CD4-positive, alpha-beta T cell treated with Interleukin-4 for 1 hour (primary cell): ENCODE measurements around the gene RABGGTA.
A peak's percentile ranks its signal among the peaks of the same experiment; 100 is the strongest.

Experiments
- DNase-seq, 2 donors: peaks; one replicate each; pipeline ENCODE4 v3.0.0-alpha.2; 2020 to 2022

RABGGTA gene, protein sequence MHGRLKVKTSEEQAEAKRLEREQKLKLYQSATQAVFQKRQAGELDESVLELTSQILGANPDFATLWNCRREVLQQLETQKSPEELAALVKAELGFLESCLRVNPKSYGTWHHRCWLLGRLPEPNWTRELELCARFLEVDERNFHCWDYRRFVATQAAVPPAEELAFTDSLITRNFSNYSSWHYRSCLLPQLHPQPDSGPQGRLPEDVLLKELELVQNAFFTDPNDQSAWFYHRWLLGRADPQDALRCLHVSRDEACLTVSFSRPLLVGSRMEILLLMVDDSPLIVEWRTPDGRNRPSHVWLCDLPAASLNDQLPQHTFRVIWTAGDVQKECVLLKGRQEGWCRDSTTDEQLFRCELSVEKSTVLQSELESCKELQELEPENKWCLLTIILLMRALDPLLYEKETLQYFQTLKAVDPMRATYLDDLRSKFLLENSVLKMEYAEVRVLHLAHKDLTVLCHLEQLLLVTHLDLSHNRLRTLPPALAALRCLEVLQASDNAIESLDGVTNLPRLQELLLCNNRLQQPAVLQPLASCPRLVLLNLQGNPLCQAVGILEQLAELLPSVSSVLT

DNA sequence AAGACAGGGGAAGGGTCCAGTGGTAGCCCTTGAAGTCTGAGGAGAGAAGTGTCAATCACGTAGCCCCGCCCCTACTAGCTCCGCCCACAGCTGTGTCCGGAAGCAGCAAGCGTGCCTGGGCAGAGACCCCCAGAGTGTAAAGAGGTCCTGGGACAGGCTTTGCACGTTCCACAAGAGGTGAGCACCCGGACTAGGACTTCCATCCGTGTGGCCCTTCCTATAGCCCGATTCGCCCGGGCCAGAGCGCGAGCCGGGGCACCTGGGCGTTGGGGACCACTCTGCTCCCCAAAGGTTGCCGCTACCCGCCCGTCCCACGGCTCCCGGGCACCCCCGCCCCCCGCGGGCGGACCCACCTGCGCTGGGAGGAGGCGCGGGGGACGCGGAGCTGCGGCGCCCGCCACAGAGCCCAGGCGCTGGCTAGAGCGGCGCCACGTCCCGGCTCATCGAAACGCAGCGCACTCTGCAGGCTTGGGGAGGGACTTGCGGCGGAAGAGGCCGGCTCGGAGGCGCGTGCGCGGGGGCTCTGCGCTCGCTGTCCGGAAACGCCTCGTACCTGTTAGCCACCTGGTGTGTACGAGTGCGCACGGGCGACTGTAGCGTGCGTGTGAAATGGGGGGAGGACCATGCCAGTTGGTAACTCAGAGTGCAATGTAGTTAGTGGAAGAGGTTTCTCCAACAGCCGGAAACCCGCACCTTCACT lies at the start of gene RABGGTA:
Gene RABGGTA (minus strand): TSS at position 464 of the 700 bp plus-strand sequence. CDS start 482 bp downstream, outside the sequence.
- DNase-seq, result peak; percentile 95 to 96

DNA sequence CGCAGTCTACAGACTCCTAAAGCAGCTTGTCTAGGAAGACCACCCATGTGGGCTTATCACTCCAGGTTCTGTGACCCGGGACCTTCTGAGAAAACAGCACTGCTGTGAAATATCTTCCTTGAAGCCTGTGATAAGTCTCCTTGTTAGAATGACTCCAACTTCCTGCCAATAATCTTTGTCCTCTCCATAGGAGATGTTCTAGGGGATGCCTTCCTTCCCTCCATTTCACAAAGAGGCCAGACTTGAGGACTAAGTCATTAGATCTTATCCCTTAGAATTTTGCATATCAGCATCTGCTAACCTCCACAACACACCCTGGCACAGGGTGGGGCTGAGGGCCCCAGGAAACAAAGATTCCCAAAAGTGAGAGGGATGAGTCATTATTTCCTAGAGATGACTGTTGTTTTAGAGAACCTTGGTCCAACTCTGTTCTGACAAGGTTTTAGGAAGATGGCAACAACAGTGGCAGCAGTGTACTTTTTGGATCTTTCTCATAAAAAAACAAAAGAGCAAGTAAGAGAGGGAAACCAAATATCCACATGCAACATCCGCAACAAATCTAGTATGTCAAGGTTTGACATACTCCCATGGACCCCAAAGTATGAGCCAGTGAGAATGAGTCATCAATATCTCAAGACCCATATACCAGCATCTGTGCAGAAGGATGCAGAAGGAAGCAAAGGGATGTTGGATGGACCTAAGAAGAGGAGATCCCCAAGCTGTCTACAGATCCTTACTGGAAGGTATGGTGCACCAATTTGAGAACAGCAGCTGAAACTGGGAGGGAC lies 45.9 kb upstream of the RABGGTA start:
- no peak for DNase-seq

DNA sequence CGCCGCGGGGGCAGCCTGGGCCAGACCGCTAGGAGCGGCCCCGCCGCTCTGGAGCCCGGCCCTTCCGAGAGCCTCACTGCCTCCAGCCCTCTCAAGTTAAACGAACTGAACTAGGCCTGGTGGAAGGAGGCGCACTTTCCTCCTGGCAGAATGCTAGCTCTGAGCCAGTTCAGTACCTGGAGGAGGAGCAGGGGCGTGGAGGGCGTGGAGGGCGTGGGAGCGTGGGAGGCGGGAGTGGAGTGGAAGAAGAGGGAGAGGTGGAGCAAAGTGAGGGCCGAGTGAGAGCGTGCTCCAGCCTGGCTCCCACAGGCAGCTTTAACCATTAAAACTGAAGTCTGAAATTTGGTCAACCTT lies 45.2 kb upstream of the RABGGTA start:
- no peak for DNase-seq

DNA sequence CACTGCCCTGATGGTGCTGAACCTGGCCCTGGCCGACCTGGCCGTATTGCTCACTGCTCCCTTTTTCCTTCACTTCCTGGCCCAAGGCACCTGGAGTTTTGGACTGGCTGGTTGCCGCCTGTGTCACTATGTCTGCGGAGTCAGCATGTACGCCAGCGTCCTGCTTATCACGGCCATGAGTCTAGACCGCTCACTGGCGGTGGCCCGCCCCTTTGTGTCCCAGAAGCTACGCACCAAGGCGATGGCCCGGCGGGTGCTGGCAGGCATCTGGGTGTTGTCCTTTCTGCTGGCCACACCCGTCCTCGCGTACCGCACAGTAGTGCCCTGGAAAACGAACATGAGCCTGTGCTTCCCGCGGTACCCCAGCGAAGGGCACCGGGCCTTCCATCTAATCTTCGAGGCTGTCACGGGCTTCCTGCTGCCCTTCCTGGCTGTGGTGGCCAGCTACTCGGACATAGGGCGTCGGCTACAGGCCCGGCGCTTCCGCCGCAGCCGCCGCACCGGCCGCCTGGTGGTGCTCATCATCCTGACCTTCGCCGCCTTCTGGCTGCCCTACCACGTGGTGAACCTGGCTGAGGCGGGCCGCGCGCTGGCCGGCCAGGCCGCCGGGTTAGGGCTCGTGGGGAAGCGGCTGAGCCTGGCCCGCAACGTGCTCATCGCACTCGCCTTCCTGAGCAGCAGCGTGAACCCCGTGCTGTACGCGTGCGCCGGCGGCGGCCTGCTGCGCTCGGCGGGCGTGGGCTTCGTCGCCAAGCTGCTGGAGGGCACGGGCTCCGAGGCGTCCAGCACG lies 44.6 kb upstream of the RABGGTA start:
- no peak for DNase-seq

DNA sequence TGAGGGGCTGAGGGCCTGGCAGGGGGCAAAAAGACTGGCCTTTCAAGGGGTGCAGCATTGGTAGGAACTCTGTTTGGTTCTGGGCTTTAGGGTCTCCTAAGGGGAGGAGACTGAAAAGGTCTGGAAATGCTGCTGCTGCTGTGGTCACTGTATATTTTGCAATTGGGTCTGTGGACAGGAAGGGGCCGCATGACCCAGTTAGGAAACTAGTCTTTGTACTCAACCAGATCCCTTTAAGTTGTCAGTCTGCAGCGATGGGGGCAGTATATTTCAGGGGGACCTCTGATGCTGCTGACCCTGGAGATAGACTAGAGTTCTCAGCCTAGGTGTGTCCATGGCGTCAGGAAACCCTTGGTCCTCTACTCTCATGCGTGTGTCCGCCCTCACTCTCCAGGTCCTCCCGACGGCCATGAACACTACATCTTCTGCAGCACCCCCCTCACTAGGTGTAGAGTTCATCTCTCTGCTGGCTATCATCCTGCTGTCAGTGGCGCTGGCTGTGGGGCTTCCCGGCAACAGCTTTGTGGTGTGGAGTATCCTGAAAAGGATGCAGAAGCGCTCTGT lies 43.9 kb upstream of the RABGGTA start:
- no peak for DNase-seq

DNA sequence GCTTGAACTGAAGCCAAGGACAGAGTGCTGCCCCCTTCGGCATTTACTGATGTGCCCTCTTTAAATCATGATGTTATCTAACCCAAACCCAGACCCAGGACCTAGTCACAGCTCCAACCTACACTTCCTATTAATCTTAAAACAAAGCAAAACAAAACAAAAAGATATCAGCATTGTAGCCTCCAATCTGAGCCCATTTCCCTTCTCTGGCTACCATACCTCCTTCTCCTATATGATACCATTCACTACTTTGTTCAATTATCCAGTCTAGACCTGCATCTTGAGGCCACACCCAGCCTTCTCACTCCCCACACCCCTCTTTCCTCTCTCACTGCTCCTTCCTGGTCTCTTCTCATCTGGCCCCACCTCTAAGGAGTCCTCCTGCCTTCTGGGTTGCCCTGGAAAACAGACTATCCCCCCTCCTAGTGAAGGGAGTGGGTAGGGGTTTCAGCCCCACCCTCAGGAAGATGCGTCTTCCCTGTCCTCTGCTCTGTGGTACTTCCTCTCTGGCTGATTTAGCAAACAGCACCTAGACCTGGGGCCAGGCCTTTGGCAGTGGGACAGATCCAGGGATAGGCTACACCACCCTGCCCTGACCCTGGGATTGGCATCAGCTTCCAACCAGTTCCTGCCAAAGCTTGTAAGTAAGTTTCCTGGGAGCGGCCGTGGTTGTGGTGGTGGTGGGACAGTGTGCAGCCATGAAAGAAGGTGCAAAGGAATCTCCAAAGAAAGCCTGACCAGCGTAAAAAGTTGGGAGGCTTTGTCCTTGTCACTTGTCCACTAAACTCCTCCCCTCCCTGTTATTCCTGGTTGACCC lies 43.2 kb upstream of the RABGGTA start:
- no peak for DNase-seq

DNA sequence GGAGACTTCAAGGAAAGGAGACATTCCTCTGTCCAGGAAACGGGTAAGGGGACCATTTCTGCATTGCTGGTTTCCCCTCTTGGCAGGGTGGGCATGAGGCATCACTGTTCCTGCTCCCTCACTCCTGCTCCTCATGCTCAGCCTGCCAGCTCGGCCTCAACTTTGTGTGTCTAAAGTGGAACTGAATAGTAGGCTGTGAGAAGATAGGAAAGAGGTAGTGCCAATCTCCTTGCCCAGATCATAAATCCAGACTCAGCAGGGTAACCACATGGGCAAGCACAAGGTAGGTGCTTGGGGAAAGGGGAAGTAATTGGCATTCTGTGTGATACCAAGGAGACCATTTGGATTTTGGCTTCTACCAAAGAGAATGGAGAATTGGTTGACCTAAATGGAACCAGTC lies 42.5 kb upstream of the RABGGTA start:
- no peak for DNase-seq

DNA sequence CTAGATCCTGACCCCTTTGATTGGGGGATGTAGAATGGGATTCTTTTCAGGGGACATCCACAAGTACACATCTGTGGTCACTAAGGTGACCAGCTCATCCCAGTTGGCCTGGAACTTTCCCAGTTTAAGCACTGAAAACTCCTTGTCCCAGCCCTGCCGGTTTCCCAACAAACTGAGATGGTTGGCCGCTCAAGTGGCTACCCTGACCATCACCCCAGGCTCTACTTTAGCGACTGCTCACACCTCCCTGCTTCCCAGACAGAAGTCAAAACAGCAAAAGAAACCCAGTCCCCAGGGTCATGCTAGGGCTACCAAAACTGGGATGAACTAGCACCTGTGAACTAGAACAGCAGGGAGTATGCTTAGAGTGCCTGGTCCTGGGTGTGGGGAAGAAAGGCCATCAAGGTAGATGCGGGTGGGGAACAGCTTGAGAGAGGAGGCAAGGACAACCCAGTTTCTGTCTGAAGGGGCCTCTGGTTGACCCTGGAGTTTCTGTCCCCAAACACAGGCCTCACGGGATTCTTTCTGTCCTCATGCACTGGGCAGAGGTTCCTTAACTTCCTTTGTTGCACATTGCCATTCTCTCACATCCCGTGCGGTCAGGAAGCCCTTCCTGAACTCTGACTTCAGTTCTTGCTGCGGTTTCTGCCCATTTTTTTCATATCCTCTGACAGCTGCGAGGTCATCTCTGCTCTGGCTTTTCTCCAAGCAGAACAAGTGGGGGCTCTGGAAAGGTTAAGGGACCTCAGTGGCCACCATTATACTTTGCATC lies 41.5 kb upstream of the RABGGTA start:
- DNase-seq, result peak; percentile 57 to 65

DNA sequence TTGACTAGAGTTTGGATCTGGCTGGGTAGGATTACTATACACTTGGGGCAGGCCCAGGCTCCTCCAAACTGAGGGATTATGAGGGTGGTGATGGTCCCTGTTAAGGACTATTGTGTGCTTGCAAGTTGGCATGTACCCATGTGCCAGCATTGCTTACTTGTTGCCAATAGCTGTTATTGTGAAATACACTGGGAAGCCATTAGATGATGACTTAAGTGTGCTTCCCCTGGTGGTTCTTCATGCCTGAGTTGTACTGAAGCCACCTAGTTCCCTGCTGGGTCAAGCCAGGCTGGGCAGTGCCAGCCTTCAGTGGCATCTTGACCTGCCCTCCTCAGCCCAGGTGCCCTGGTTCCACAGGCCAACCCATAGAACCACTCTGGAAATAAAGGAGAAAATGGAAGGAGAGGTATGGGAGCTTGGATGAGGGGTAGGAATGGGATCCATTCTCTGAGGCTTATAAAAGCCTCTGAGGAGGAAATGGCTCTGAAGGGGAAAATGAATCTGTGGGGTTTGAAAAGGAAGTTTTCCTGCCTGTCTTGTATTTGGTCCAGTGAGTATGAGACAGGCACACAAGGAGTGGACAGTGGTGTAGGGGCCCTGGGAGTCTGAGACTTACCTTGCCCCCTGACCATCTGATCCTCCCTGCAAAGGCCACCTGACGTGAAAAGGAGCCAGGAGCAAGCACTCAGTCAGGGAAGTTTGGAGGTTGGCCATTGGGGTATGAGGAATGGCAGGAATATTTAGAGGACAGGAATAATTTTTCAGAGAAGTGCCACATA lies 40.6 kb upstream of the RABGGTA start:
- peak in 1 of 2 donors; percentile 38 for DNase-seq

DNA sequence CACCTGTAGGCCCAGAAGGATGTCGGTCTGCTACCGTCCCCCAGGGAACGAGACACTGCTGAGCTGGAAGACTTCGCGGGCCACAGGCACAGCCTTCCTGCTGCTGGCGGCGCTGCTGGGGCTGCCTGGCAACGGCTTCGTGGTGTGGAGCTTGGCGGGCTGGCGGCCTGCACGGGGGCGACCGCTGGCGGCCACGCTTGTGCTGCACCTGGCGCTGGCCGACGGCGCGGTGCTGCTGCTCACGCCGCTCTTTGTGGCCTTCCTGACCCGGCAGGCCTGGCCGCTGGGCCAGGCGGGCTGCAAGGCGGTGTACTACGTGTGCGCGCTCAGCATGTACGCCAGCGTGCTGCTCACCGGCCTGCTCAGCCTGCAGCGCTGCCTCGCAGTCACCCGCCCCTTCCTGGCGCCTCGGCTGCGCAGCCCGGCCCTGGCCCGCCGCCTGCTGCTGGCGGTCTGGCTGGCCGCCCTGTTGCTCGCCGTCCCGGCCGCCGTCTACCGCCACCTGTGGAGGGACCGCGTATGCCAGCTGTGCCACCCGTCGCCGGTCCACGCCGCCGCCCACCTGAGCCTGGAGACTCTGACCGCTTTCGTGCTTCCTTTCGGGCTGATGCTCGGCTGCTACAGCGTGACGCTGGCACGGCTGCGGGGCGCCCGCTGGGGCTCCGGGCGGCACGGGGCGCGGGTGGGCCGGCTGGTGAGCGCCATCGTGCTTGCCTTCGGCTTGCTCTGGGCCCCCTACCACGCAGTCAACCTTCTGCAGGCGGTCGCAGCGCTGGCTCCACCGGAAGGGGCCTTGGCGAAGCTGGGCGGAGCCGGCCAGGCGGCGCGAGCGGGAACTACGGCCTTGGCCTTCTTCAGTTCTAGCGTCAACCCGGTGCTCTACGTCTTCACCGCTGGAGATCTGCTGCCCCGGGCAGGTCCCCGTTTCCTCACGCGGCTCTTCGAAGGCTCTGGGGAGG lies 39.5 kb upstream of the RABGGTA start, which contains the start of gene LTB4R:
Gene LTB4R (plus strand): TSS at position 857 of the 959 bp plus-strand sequence. CDS start 4,150 bp downstream, outside the sequence.
- DNase-seq, result peak; percentile 76 to 78

DNA sequence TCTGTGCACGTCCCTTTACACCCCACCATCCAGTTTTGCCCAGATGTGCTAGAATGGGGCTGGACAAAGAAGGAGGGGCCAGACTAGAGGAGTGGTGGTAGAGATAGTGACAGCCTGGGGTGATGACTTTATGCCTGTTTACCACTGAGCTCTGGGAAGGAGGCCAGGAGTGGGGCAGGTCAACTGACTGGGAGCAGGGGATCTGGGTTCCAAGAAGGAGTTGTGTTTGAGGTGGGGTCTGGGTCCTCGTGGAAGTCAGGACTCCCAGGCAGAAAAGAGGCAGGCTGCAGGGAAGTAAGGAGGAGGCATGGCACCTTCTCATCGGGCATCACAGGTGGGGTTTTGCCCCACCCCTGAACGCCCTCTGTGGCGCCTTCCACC lies 38.9 kb upstream of the RABGGTA start:
- no peak for DNase-seq

DNA sequence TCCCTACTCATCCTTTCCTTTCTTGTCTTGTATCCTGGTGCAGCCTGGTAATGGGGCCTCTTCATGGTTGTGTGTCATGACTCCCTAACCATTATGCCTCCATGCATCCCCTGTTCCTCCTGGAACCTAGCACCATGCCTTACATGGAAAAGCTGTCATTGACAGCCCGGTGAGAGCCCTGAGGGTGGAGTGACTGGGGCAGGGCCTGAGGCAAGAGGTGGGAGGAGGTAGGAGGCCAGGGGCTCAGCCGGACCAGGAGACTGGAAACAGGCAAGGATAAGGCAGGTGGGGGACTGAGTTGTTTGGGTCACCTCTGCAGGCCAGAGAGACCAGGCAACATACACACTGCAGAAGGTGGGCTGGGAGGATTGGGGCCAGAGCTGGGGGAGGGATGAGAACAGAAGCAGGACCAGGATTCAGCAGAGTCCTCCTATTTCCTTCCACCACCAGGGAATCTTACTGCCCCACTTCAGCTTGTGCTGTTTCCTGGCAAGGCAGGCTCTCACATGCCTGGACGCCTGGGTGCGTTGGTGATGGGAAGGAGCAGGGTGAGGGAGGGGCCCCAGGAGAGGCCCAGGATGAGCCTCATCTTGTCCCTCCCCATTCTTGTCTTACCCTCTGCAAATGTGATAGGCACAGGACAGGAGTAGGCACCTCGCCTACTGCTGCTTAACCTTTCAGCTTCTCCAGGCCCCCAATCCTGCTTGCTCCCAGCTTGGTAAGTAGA lies 38.3 kb upstream of the RABGGTA start, which contains the start of gene LTB4R2:
Gene LTB4R2 (plus strand): TSS at position 603 of the 727 bp plus-strand sequence. CDS start 525 bp downstream, outside the sequence.
- DNase-seq, result no peak

DNA sequence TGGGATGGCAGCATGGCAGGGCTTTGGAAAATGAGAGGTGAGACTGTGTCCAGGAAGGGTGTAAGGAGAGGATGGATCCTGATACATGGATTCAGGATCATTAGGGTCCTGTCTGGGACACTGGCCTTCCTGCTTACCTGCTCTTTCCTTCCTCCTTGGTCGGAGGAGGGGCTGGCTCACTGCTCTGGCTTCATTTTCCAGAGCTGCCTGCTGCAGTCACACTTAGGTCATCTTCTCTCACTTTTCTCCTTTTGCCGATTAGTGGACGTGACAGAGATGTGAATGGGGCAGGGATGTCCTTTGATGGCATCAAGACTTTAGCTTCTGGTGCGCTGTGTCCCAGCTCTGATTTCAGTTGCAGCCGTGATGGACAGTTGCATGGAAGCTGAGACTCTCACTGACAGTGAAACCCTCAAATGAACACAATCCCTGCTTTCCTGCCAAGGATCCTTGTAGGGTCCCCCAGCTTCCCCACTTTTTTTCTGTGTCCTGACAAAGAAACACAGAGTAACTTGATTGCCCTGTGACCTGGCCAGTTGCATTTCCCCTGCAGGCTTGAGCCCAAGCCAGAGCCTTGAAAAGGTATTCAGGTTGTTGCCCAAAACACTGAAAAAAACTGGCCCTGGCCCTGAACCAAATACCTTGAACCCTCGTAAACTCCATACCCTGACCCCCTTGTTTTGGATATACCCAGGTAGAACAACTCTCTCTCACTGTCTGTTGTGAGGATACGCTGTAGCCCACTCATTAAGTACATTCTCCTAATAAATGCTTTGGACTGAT lies 37.1 kb upstream of the RABGGTA start:
- DNase-seq, result no peak

DNA sequence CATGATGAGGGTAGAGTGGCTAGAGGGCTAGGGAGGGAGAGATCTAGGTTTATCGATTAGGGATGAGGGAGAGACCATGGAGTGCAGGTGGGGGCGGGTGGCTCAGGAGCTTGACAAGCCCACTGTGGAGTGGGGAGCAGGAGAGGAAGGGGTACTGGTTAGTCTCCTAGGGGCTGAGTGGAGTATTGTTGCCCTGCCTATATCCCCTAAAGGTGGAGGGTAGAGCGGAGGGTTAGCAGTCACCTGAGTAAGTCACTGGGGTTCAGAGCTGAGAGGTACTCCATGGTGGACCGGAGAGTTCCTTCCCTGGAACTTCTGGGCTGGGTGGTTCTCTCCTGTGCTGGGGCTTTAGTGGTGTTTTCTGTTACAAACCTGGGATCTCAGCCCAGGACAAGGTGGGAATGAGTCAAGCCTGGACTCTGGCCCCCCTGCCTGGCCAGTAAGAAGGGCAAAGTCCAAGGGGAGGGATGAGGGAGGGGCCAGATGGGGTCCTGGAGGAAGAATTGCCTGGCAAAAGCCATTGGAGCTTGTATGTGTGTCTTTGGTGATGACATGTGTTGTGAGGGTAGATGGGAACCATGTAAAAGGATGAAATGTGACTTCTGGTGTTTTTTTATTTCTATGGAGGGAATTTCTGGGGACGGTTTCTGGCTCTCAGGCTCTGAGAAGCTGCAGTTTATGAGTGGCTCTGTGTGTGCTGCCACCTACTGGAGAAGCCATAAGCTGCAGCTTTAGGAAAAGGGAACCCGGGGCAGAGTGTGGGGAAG lies 36.4 kb upstream of the RABGGTA start, which contains the start of gene CIDEB:
Gene CIDEB (minus strand): TSS at position 403 of the 767 bp plus-strand sequence. CDS start 119 bp downstream, at position 284.
- DNase-seq, result peak; percentile 71 to 73

DNA sequence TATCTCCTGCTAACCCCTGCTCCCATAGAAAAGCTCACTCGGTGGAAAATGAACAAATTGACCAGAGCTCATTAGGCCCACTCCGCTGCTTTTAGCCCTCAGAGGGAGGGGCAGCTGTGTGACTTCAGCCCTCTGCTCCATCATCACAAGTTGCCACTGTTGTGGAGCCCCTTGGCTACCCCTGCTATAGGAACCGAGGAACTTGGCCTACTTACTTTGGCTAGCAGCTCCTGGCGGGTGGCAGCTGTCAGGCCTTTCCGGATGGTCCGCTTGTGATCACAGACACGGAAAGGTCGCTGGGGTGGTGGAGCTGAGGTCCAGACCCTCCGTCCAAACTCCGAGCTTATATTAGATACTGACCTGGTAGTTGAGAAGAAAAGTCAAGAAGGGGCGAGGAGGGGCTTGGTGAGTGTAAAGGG lies 35.8 kb upstream of the RABGGTA start:
- no peak for DNase-seq
